ENCODE measurements around the gene CDT1.
"Not testable (repeated sequence)": the region's sequence is repeated elsewhere in the genome, so short reads cannot be mapped to it uniquely, and the experiment has no call there.

- TF ChIP-seq CTCF, EP300, POLR2AphosphoS5, POLR2A (IDR thresholded peaks at IDR 0.05): not testable (repeated sequence)
Measured at GRCh38 chr16:88788749-88789148, 14.8 kb upstream of the CDT1 start.
